HepG2 (cell line): Measurements from ENCODE around the gene TMPRSS7.

Source experiments
- CEBPB ChIP-seq: IDR thresholded peaks from 2 replicates; pipeline ENCODE4 v1.6.1; 2011; ENCODE audit warnings: low read depth, low read length, improper control_type of control experiment, borderline replicate concordance
- GABPA ChIP-seq, 2 experiments: IDR thresholded peaks; 2 replicates each; pipeline ENCODE4 v1.6.1; 2011 to 2016; ENCODE audit warnings: low read depth in 2 of 2, low read length in 1 of 2, missing biosample characterization in 1 of 2, missing genetic modification characterization in 1 of 2
- NCOA2 ChIP-seq: sonication (generic); formaldehyde crosslinking; IDR thresholded peaks from 2 replicates; pipeline ENCODE4 v1.8.0; 2022; ENCODE audit warnings: inconsistent platforms
- RBM22 ChIP-seq: fragments of 200-400 bp; formaldehyde crosslinking; optimal IDR thresholded peaks from 2 replicates; pipeline ENCODE3; 2017; ENCODE audit warnings: mild to moderate bottlenecking, low read length, moderate library complexity
- ZNF232 ChIP-seq: sonication (generic); formaldehyde crosslinking; IDR thresholded peaks from 2 replicates; pipeline ENCODE4 v1.4.0; 2020; ENCODE audit warnings: missing genetic modification reagents, borderline replicate concordance
- TF ChIP-seq, protein P1 (sequence below): sonication (generic); formaldehyde crosslinking; IDR thresholded peaks from 2 replicates; pipeline ENCODE4 v1.4.0; 2020; ENCODE audit warnings: missing genetic modification reagents
- TF ChIP-seq, protein P2 (sequence below): IDR thresholded peaks from 2 replicates; pipeline ENCODE4 v1.6.1; 2018; ENCODE audit warnings: missing genetic modification reagents
- TF ChIP-seq, protein P3 (sequence below): sonication (generic); formaldehyde crosslinking; IDR thresholded peaks from 2 replicates; pipeline ENCODE4 v1.4.0; 2020; ENCODE audit warnings: missing genetic modification reagents, mild to moderate bottlenecking, borderline replicate concordance
- TF ChIP-seq, protein P4 (sequence below): sonication (generic); formaldehyde crosslinking; IDR thresholded peaks from 2 replicates; pipeline ENCODE4 v1.4.0; 2020; ENCODE audit warnings: missing genetic modification reagents
- TF ChIP-seq, protein P5 (sequence below): sonication (generic); formaldehyde crosslinking; conservative IDR thresholded peaks from 2 replicates; pipeline ENCODE4 v1.4.0; 2020; ENCODE audit warnings: missing genetic modification reagents

DNA sequence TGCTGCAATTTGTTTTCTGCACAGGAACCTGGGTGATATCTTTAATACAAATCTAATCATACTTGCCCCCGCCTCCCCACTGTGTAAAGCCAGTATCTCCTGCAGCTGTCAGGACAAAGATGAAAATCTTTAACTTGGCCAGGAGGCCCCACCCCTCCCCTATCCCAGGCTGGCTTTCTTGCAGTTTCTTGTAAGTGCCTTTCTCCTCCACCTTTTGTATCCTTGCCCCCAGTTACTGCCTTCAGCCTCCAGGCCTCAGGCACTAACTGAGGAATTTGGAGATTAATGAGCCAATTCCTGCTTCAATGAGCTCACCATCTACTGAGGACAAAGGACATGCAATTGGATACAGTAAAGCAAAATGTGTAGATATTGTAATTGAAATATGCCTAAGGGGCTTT lies 92.0 kb downstream of the TMPRSS7 start:
- TF ChIP-seq, protein P1, sequence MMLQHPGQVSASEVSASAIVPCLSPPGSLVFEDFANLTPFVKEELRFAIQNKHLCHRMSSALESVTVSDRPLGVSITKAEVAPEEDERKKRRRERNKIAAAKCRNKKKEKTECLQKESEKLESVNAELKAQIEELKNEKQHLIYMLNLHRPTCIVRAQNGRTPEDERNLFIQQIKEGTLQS (CRISPR knock-in tag) = no peak
- TF ChIP-seq RBM22 = no peak
- TF ChIP-seq, protein P2, sequence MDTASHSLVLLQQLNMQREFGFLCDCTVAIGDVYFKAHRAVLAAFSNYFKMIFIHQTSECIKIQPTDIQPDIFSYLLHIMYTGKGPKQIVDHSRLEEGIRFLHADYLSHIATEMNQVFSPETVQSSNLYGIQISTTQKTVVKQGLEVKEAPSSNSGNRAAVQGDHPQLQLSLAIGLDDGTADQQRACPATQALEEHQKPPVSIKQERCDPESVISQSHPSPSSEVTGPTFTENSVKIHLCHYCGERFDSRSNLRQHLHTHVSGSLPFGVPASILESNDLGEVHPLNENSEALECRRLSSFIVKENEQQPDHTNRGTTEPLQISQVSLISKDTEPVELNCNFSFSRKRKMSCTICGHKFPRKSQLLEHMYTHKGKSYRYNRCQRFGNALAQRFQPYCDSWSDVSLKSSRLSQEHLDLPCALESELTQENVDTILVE (CRISPR knock-in tag) = no peak
- TF ChIP-seq CEBPB = no peak
- TF ChIP-seq GABPA (IDR thresholded peaks at IDR 0.05; ENCODE audit: low read depth, low read length) = no peak
- no peak for TF ChIP-seq GABPA (CRISPR knock-in tag; IDR thresholded peaks at IDR 0.05; ENCODE audit: low read depth)
- TF ChIP-seq, protein P3, sequence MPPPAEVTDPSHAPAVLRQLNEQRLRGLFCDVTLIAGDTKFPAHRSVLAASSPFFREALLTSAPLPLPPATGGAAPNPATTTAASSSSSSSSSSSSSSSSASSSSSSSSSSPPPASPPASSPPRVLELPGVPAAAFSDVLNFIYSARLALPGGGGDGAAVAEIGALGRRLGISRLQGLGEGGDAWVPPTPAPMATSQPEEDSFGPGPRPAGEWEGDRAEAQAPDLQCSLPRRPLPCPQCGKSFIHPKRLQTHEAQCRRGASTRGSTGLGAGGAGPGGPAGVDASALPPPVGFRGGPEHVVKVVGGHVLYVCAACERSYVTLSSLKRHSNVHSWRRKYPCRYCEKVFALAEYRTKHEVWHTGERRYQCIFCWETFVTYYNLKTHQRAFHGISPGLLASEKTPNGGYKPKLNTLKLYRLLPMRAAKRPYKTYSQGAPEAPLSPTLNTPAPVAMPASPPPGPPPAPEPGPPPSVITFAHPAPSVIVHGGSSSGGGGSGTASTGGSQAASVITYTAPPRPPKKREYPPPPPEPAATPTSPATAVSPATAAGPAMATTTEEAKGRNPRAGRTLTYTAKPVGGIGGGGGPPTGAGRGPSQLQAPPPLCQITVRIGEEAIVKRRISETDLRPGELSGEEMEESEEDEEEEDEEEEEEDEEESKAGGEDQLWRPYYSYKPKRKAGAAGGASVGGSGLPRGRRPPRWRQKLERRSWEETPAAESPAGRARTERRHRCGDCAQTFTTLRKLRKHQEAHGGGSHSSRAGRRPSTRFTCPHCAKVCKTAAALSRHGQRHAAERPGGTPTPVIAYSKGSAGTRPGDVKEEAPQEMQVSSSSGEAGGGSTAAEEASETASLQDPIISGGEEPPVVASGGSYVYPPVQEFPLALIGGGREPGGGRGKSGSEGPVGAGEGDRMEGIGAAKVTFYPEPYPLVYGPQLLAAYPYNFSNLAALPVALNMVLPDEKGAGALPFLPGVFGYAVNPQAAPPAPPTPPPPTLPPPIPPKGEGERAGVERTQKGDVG (CRISPR knock-in tag) = no peak
- TF ChIP-seq, protein P4, sequence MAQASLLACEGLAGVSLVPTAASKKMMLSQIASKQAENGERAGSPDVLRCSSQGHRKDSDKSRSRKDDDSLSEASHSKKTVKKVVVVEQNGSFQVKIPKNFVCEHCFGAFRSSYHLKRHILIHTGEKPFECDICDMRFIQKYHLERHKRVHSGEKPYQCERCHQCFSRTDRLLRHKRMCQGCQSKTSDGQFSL (CRISPR knock-in tag) = no peak
- TF ChIP-seq, protein P5, sequence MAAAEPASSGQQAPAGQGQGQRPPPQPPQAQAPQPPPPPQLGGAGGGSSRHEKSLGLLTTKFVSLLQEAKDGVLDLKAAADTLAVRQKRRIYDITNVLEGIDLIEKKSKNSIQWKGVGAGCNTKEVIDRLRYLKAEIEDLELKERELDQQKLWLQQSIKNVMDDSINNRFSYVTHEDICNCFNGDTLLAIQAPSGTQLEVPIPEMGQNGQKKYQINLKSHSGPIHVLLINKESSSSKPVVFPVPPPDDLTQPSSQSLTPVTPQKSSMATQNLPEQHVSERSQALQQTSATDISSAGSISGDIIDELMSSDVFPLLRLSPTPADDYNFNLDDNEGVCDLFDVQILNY = no peak
- TF ChIP-seq ZNF232 (CRISPR knock-in tag) = no peak
- TF ChIP-seq NCOA2 (CRISPR knock-in tag) = no peak
